ENCODE results near the gene ARHGEF25. TPM values are rescaled to one million over a fixed set of nuclear protein-coding genes. Genes with fewer than 3 reads are reported as not detected.
A peak's percentile ranks its signal among the peaks of the same experiment; 100 is the strongest.
"Not testable (repeated sequence)": the region's sequence is repeated elsewhere in the genome, so short reads cannot be mapped to it uniquely, and the experiment has no call there.

The ARHGEF25 gene
- 3.1 TPM for polyA plus RNA-seq (2013)

DNA sequence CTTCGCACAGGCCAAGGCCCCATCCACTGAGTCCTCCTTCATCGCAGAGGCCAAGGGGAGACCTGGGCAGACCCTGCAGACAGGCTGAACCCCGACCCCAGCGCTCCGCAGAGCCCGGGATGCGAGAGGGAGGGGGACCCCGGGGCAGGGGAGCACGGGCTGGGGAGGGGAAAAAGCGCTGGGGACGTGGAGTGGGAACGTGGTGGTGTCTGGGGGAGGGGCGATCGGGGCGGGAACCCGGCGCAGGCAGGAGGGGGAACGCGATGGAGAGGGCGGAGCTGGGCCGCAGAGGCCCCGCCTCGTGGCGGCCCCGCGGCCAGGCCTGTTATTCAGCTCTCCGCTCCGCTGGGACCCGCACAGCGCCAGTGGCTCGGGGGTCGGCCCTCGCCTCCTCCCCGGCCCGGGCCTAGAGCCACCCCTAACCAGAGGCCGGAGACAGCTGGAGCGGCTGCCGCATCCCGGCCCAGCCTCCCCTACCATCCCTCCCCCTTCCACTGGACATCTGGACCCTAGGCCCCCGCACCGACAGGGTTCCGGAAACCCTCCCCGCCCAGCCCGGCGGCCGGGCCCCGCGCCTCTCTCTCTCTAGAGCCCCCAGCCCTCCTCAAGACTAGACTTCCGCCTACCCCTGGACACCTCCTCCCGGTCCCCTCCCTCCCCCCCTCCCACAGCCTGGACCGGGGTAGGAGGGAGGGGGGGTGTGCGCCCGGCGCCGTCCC is at the start of gene ARHGEF25:
Gene ARHGEF25, plus strand, starts transcription at position 328 of the 719 bp plus-strand sequence. CDS start 460 bp downstream, outside the sequence.
- Histone ChIP-seq H3K36me3 (ENCODE audit: control insufficient read depth in 4 of 4, insufficient read depth in 4 of 4, low read length in 3 of 4) (peaks cover 0 to 17% (median 3%) of the 10 kb centered on the region in 4 experiments), H3K9me3 (ENCODE audit: control extremely low read depth in 1 of 5, control insufficient read depth in 4 of 5, insufficient read depth in 2 of 5, low read depth in 1 of 5, low read length in 4 of 5) (no peaks in the 10 kb centered on the region), H3K4me1 (ENCODE audit: control extremely low read depth in 1 of 4, control insufficient read depth in 4 of 4, insufficient read depth in 4 of 4, low read length in 3 of 4) (peaks cover 0 to 20% (median 9%) of the 10 kb centered on the region in 4 experiments), H3K27me3 (replicated peaks in 2 of 5; ENCODE audit: control insufficient read depth in 4 of 5, insufficient read depth in 5 of 5, low read length in 4 of 5) (peaks cover 0 to 45% (median 37%) of the 10 kb centered on the region in 5 experiments), H3K4me3 (ENCODE audit: control insufficient read depth in 1 of 7, extremely low read depth in 1 of 7, insufficient read depth in 4 of 7, low read depth in 2 of 7, low read length in 6 of 7) (peak within 1 kb of the TSS in 5 of 7 experiments; percentile 49 to 75 (median 57)), H3K27ac (ENCODE audit: insufficient read depth in 1 of 2, low read depth in 1 of 2, low read length in 2 of 2, poor library complexity in 1 of 2, severe bottlenecking in 2 of 2) (no peak within 1 kb of the TSS)
- peak in 2 of 3 donors; percentile 27 to 39 for DNase-seq
- POLR2A ChIA-PET, result no interaction called here
- 0% methylated on average over 25 of the region's 55 CpGs for WGBS (ENCODE audit: insufficient coverage)
- CTCF ChIA-PET, result interaction anchor here (0.6 to 1.4 kb wide), 4 partner anchors 9 to 27 kb away, joined by 3 to 5 read pairs (median 4); no protein-coding TSS in a partner anchor

DNA sequence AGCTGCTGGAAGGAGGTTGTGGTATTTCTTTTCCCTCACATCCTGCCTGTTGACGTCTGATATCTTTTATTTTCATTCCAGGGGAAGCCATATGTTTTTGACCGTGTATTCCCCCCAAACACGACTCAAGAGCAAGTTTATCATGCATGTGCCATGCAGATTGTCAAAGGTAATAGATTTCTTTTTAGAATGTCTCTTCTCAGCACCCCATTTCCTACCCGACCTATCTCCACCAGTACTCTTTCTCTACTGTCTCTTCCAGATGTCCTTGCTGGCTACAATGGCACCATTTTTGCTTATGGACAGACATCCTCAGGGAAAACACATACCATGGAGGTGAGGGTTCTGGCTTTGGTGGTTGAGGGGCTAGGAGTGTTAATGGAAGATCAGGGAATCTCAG is 47.9 kb upstream of the ARHGEF25 start:
- CTCF ChIA-PET, result interaction anchor here (1.6 to 3.7 kb wide), 2 partner anchors 20 to 27 kb away, joined by 5 to 15 read pairs; no protein-coding TSS in a partner anchor
- 6% methylated on average over 3 of the region's 4 CpGs for WGBS (ENCODE audit: insufficient coverage)
- Histone ChIP-seq H3K36me3 (ENCODE audit: control insufficient read depth in 4 of 4, insufficient read depth in 4 of 4, low read length in 3 of 4) (peaks cover 0 to 2% (median 0%) of the 10 kb centered on the region in 4 experiments), H3K4me3 (ENCODE audit: control insufficient read depth in 1 of 7, extremely low read depth in 1 of 7, insufficient read depth in 4 of 7, low read depth in 2 of 7, low read length in 6 of 7) (no peak overlapping the region), H3K27me3 (replicated peaks in 2 of 5; ENCODE audit: control insufficient read depth in 4 of 5, insufficient read depth in 5 of 5, low read length in 4 of 5) (peaks cover 0 to 6% (median 0%) of the 10 kb centered on the region in 5 experiments), H3K9me3 (ENCODE audit: control extremely low read depth in 1 of 5, control insufficient read depth in 4 of 5, insufficient read depth in 2 of 5, low read depth in 1 of 5, low read length in 4 of 5) (no peaks in the 10 kb centered on the region), H3K4me1 (ENCODE audit: control extremely low read depth in 1 of 4, control insufficient read depth in 4 of 4, insufficient read depth in 4 of 4, low read length in 3 of 4) (peaks cover 0 to 7% (median 2%) of the 10 kb centered on the region in 4 experiments), H3K27ac (ENCODE audit: insufficient read depth in 1 of 2, low read depth in 1 of 2, low read length in 2 of 2, poor library complexity in 1 of 2, severe bottlenecking in 2 of 2) (no peak overlapping the region)
- POLR2A ChIA-PET, result interaction anchor here (1.0 kb wide), 1 partner anchor 43 kb away, joined by 9 read pairs; the partner anchor contains the start of gene DDIT3
- DNase-seq, result peak in 2 of 3 donors; percentile 45 to 66

DNA sequence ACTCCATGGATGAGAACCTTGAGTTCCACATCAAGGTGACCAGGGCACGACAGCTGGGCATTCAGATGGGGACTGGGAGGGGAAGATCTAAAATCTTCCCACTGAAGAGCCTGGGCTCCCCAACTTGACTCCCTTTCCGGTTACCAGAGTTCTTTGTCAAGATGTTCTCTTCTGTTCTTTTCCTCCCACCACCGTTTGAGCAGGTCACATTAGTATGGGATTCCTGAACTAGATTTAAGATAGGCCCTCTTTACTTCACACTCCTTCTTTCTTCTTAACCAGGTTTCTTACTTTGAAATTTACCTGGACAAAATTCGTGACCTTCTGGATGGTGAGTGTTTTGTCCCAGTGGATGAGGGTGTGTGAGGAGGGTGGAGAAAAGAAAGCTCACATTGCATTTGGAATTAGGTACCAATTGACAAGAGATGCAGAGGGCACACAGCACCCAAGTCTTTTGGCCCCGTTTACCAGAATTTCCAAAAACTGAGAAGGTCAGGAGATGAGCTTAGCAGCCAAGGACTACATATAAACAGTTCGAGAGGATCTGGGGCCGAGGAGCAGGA is 47.0 kb upstream of the ARHGEF25 start:
- H3K27ac ChIP-seq (ENCODE audit: insufficient read depth in 1 of 2, low read depth in 1 of 2, low read length in 2 of 2, poor library complexity in 1 of 2, severe bottlenecking in 2 of 2), result no peak overlapping the region
- no peaks in the 10 kb centered on the region for H3K9me3 ChIP-seq (ENCODE audit: control extremely low read depth in 1 of 5, control insufficient read depth in 4 of 5, insufficient read depth in 2 of 5, low read depth in 1 of 5, low read length in 4 of 5)
- DNase-seq, result no peak
- ChIA-PET POLR2A (interaction anchor here (0.5 kb wide), 1 partner anchor 44 kb away, joined by 3 read pairs; the partner anchor contains the start of gene DDIT3), CTCF (interaction anchor here (0.6 to 3.7 kb wide), 2 partner anchors 19 to 163 kb away, joined by 4 to 15 read pairs; no protein-coding TSS in a partner anchor)
- peaks cover 0 to 2% (median 0%) of the 10 kb centered on the region in 4 experiments for H3K36me3 ChIP-seq (ENCODE audit: control insufficient read depth in 4 of 4, insufficient read depth in 4 of 4, low read length in 3 of 4)
- H3K27me3 ChIP-seq (replicated peaks in 2 of 5; ENCODE audit: control insufficient read depth in 4 of 5, insufficient read depth in 5 of 5, low read length in 4 of 5), result peaks cover 0 to 6% (median 0%) of the 10 kb centered on the region in 5 experiments
- WGBS (ENCODE audit: insufficient coverage), result 100% methylated on average over 4 of the region's 7 CpGs
- peaks cover 0 to 7% (median 2%) of the 10 kb centered on the region in 4 experiments for H3K4me1 ChIP-seq (ENCODE audit: control extremely low read depth in 1 of 4, control insufficient read depth in 4 of 4, insufficient read depth in 4 of 4, low read length in 3 of 4)
- no peak overlapping the region for H3K4me3 ChIP-seq (ENCODE audit: control insufficient read depth in 1 of 7, extremely low read depth in 1 of 7, insufficient read depth in 4 of 7, low read depth in 2 of 7, low read length in 6 of 7)

GRCh38 chr12:57568838-57569237 is 42.4 kb upstream of the ARHGEF25 start:
- CTCF ChIA-PET, result interaction anchor here (0.9 to 1.6 kb wide), 4 partner anchors 13 to 54 kb away, joined by 3 to 6 read pairs (median 3); no protein-coding TSS in a partner anchor
- DNase-seq, result no peak
- Histone ChIP-seq H3K27me3 (replicated peaks in 2 of 5; ENCODE audit: control insufficient read depth in 4 of 5, insufficient read depth in 5 of 5, low read length in 4 of 5) (peaks cover 0 to 5% (median 0%) of the 10 kb centered on the region in 5 experiments), H3K4me1 (ENCODE audit: control extremely low read depth in 1 of 4, control insufficient read depth in 4 of 4, insufficient read depth in 4 of 4, low read length in 3 of 4) (no peaks in the 10 kb centered on the region), H3K4me3 (ENCODE audit: control insufficient read depth in 1 of 7, extremely low read depth in 1 of 7, insufficient read depth in 4 of 7, low read depth in 2 of 7, low read length in 6 of 7) (no peak overlapping the region), H3K36me3 (ENCODE audit: control insufficient read depth in 4 of 4, insufficient read depth in 4 of 4, low read length in 3 of 4) (peaks cover 0 to 9% (median 1%) of the 10 kb centered on the region in 4 experiments), H3K27ac (ENCODE audit: insufficient read depth in 1 of 2, low read depth in 1 of 2, low read length in 2 of 2, poor library complexity in 1 of 2, severe bottlenecking in 2 of 2) (no peak overlapping the region), H3K9me3 (ENCODE audit: control extremely low read depth in 1 of 5, control insufficient read depth in 4 of 5, insufficient read depth in 2 of 5, low read depth in 1 of 5, low read length in 4 of 5) (no peaks in the 10 kb centered on the region)
- 88% methylated on average over 2 of the region's 6 CpGs for WGBS (ENCODE audit: insufficient coverage)
- POLR2A ChIA-PET, result no interaction called here

DNA sequence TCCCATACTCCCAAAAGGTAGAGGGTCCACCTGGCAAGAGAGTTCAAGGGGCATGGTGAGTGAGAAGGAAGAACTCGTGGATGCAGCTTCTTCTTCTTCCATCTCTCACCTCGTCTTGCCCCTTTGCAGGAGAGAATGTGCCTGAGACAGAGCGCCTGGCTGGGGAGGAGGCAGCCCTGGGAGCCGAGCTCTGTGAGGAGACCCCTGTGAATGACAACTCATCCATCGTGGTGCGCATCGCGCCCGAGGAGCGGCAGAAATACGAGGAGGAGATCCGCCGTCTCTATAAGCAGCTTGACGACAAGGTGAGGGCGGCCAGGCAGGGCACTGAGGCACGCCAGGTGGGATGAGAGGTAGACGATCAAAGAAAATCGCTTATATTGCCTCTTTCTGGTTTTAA is 41.4 kb upstream of the ARHGEF25 start:
- 95% methylated on average over 15 of the region's 18 CpGs for WGBS (ENCODE audit: insufficient coverage)
- POLR2A ChIA-PET, result no interaction called here
- CTCF ChIA-PET, result interaction anchor here (1.5 to 1.6 kb wide), 2 partner anchors 14 to 52 kb away, joined by 3 to 6 read pairs; no protein-coding TSS in a partner anchor

GRCh38 chr12:57570438-57570837 is 40.8 kb upstream of the ARHGEF25 start:
- H3K4me3 ChIP-seq (ENCODE audit: control insufficient read depth in 1 of 7, extremely low read depth in 1 of 7, insufficient read depth in 4 of 7, low read depth in 2 of 7, low read length in 6 of 7); POLR2A ChIA-PET; H3K27me3 ChIP-seq (replicated peaks in 2 of 5; ENCODE audit: control insufficient read depth in 4 of 5, insufficient read depth in 5 of 5, low read length in 4 of 5); DNase-seq; H3K27ac ChIP-seq (ENCODE audit: insufficient read depth in 1 of 2, low read depth in 1 of 2, low read length in 2 of 2, poor library complexity in 1 of 2, severe bottlenecking in 2 of 2); H3K9me3 ChIP-seq (ENCODE audit: control extremely low read depth in 1 of 5, control insufficient read depth in 4 of 5, insufficient read depth in 2 of 5, low read depth in 1 of 5, low read length in 4 of 5); H3K4me1 ChIP-seq (ENCODE audit: control extremely low read depth in 1 of 4, control insufficient read depth in 4 of 4, insufficient read depth in 4 of 4, low read length in 3 of 4): not testable (repeated sequence)
- peaks cover 0 to 10% (median 3%) of the 10 kb centered on the region in 4 experiments for H3K36me3 ChIP-seq (ENCODE audit: control insufficient read depth in 4 of 4, insufficient read depth in 4 of 4, low read length in 3 of 4)
- 100% methylated on average over 2 of the region's 13 CpGs for WGBS (ENCODE audit: insufficient coverage)
- CTCF ChIA-PET, result interaction anchor here (0.6 to 1.5 kb wide), 2 partner anchors 12 to 50 kb away, joined by 4 to 6 read pairs; no protein-coding TSS in a partner anchor

More for the DNA sequence above, 41.4 kb upstream of the ARHGEF25 start:
- H3K4me1 ChIP-seq (ENCODE audit: control extremely low read depth in 1 of 4, control insufficient read depth in 4 of 4, insufficient read depth in 4 of 4, low read length in 3 of 4), result no peaks in the 10 kb centered on the region
- peaks cover 0 to 9% (median under 1%) of the 10 kb centered on the region in 4 experiments for H3K36me3 ChIP-seq (ENCODE audit: control insufficient read depth in 4 of 4, insufficient read depth in 4 of 4, low read length in 3 of 4)
- peaks cover 0 to 2% (median 0%) of the 10 kb centered on the region in 5 experiments for H3K27me3 ChIP-seq (replicated peaks in 2 of 5; ENCODE audit: control insufficient read depth in 4 of 5, insufficient read depth in 5 of 5, low read length in 4 of 5)
- no peak overlapping the region for H3K27ac ChIP-seq (ENCODE audit: insufficient read depth in 1 of 2, low read depth in 1 of 2, low read length in 2 of 2, poor library complexity in 1 of 2, severe bottlenecking in 2 of 2)
- no peak for DNase-seq
- H3K9me3 ChIP-seq (ENCODE audit: control extremely low read depth in 1 of 5, control insufficient read depth in 4 of 5, insufficient read depth in 2 of 5, low read depth in 1 of 5, low read length in 4 of 5), result no peaks in the 10 kb centered on the region
- H3K4me3 ChIP-seq (ENCODE audit: control insufficient read depth in 1 of 7, extremely low read depth in 1 of 7, insufficient read depth in 4 of 7, low read depth in 2 of 7, low read length in 6 of 7), result no peak overlapping the region

Data from common myeloid progenitor, CD34-positive (primary cell).